ENCODE data around the gene RASA2. TPM values are rescaled to one million over a fixed set of nuclear protein-coding genes. Genes with fewer than 3 reads are reported as not detected.

Gene RASA2
- total and polyA plus RNA-seq, 2 of the 8 experiments (the other 6 are each of a cell fraction or from before 2014, with no cell fraction given) = 3.5 to 15.9 TPM

- 79% methylated on average over 4 of the region's 5 CpGs; no CpG with 5 or more reads in 1 of the 2 experiments for WGBS, 2 experiments (ENCODE audit: extremely low coverage in 1 of 2, insufficient coverage in 1 of 2, insufficient read length in 1 of 2, insufficient replicate concordance in 2 of 2, low coverage in 1 of 2, low lambda C conversion rate in 2 of 2, missing lambda C conversion rate in 1 of 2)
- FAIRE-seq = no peak
Measured at GRCh38 chr3:141625506-141625905, 138.7 kb downstream of the RASA2 start.

More at GRCh38 chr3:141625506-141625905, 138.7 kb downstream of the RASA2 start:
- no peak overlapping the region for H3K4me2 ChIP-seq (ENCODE audit: insufficient read depth in 1 of 2, low read depth in 2 of 2, low read length in 2 of 2)
- no peak overlapping the region for H3K4me3 ChIP-seq (ENCODE audit: extremely low read depth in 1 of 4, insufficient read depth in 2 of 4, low read depth in 3 of 4, low read length in 4 of 4)
- H3K56ac ChIP-seq (replicated peaks; ENCODE audit: insufficient read length, low read depth, low read length) = no peak overlapping the region
- H3K36me3 ChIP-seq (ENCODE audit: control insufficient read depth in 2 of 4, insufficient read depth in 4 of 4, low read length in 3 of 4) = no peaks in the 10 kb centered on the region
- H3K79me1 ChIP-seq (ENCODE audit: low read depth, low read length) = no peaks in the 10 kb centered on the region
- no peak overlapping the region for H2BK15ac ChIP-seq (ENCODE audit: low read length)
- H4K5ac ChIP-seq (ENCODE audit: insufficient read length, low read depth, low read length) = no peak overlapping the region
- H3K9me3 ChIP-seq (ENCODE audit: insufficient read depth in 2 of 2, low read depth in 1 of 2, low read length in 1 of 2) = no peaks in the 10 kb centered on the region
- H3K9ac ChIP-seq (replicated peaks in 1 of 4; ENCODE audit: extremely low read depth in 1 of 4, low read depth in 3 of 4, low read length in 3 of 4) = no peak overlapping the region
- H4K20me1 ChIP-seq (replicated peaks in 1 of 2; ENCODE audit: control insufficient read depth in 1 of 2, insufficient read depth in 2 of 2, low read length in 2 of 2) = no peaks in the 10 kb centered on the region
- ChIA-PET CTCF (ENCODE audit: partially characterized antibody) (interaction anchor here (1.5 to 5.6 kb wide), 2 partner anchors 14 to 19 kb away, joined by 4 to 27 read pairs; no protein-coding TSS in a partner anchor), POLR2A (ENCODE audit: partially characterized antibody) (no interaction called here)
- no peak overlapping the region for H3K27ac ChIP-seq (ENCODE audit: low read depth, low read length)
- no peak for DNase-seq (ENCODE audit: low read depth in 1 of 2, low spot score in 2 of 2)
- H2BK5ac ChIP-seq (ENCODE audit: low read depth, low read length) = no peak overlapping the region
- no peak overlapping the region for H4K8ac ChIP-seq (ENCODE audit: extremely low read depth, insufficient read depth, low read length)
- no peak overlapping the region for H2BK20ac ChIP-seq (ENCODE audit: low read length)
- no peak overlapping the region for H2AK5ac ChIP-seq (ENCODE audit: low read depth, low read length)
- TF ChIP-seq TAF1 (IDR thresholded peaks at IDR 0.05; ENCODE audit: low read depth, low read length) (no peak), NANOG (IDR thresholded peaks at IDR 0.05; ENCODE audit: insufficient read depth, low read depth, low read length, poor library complexity, severe bottlenecking) (no peak), CBX8 (IDR thresholded peaks at IDR 0.05; ENCODE audit: borderline replicate concordance, low read depth, low read length) (no peak)
- no peak overlapping the region for H3K23ac ChIP-seq (ENCODE audit: insufficient read length)
- no peaks in the 10 kb centered on the region for H3K79me2 ChIP-seq (ENCODE audit: control insufficient read depth in 1 of 2, insufficient read depth in 2 of 2, low read length in 2 of 2)
- H2BK120ac ChIP-seq (replicated peaks; ENCODE audit: low read depth, low read length) = no peak overlapping the region
- H3K18ac ChIP-seq (ENCODE audit: extremely low read depth, low read length) = no peak overlapping the region; the same call in 1 of the 2 replicates
- H3K4ac ChIP-seq (replicated peaks; ENCODE audit: insufficient read length, low read depth, low read length) = no peak overlapping the region
- no peak overlapping the region for H3K14ac ChIP-seq (ENCODE audit: insufficient read length)
- H3K27me3 ChIP-seq (replicated peaks in 1 of 4; ENCODE audit: control insufficient read depth in 3 of 4, extremely low read depth in 1 of 4, insufficient read depth in 3 of 4, low read length in 3 of 4) = no peaks in the 10 kb centered on the region
- no peak overlapping the region for H4K91ac ChIP-seq (replicated peaks; ENCODE audit: insufficient read length, low read length)
- no peaks in the 10 kb centered on the region for H3K23me2 ChIP-seq (ENCODE audit: low read depth, low read length)
- H3K4me1 ChIP-seq (replicated peaks in 1 of 4; ENCODE audit: control insufficient read depth in 3 of 4, insufficient read depth in 4 of 4, low read length in 3 of 4) = peaks cover 0 to 5% (median 1%) of the 10 kb centered on the region in 4 experiments; a peak in 3 of 7 replicates
- no peak overlapping the region for H2AFZ ChIP-seq (ENCODE audit: low read length)
- H2BK12ac ChIP-seq (ENCODE audit: low read depth, low read length) = no peak overlapping the region

Measured in H1 (cell line).